GM12878 (cell line): ENCODE measurements around the gene TUBGCP3. TPM values are rescaled to one million over a fixed set of nuclear protein-coding genes. Genes with fewer than 3 reads are reported as not detected.
"Not testable (repeated sequence)": the region's sequence is repeated elsewhere in the genome, so short reads cannot be mapped to it uniquely, and the experiment has no call there.

Experiments used
- ATAC-seq: fragments of 200-7000 bp; cut with Tn5 transposase; 3 replicates; pipeline ENCODE4 v1.9.1; 2020; ENCODE audit warnings: mild to moderate bottlenecking, moderate library complexity
- BruUV-seq: library from RNA; stranded (reverse); fragments of 400-500 nt; replicated peaks from 2 replicates; lab custom pipeline; 2021; lab: Mats Ljungman, UMichigan
- CTCF ChIA-PET: fragments of 300-600 bp; sonication (Branson Sonifier 250); formaldehyde crosslinking; extraction: SDS; loops from one replicate; lab custom pipeline; 2021; ENCODE audit warnings: inconsistent platforms; lab: Yijun Ruan, JAX
- POLR2A ChIA-PET: fragments of 350-600 bp; formaldehyde crosslinking; extraction: SDS; loops from one replicate; lab custom pipeline; 2021; ENCODE audit warnings: inconsistent platforms; lab: Charles Lee
- RAD21 ChIA-PET: fragments of 300-600 bp; sonication (Branson Sonifier 250); formaldehyde crosslinking; loops from one replicate; lab custom pipeline; 2023; ENCODE audit warnings: antibody characterized with exemption; ENCODE audit not compliant: unreplicated experiment; lab: Charles Lee
- SMC1A ChIA-PET: fragments of 300-600 bp; sonication (Branson Sonifier 250); formaldehyde crosslinking; loops from one replicate; lab custom pipeline; 2023; ENCODE audit not compliant: unreplicated experiment, uncharacterized antibody; lab: Charles Lee
- DNase-seq: peaks from one replicate; pipeline ENCODE4 v3.0.0-alpha.2; 2011; ENCODE audit warnings: low read depth, low spot score
- FAIRE-seq: peaks from 3 replicates; lab custom pipeline; 2011; peaks lifted over from hg19 to GRCh38; lab: Jason Lieb, UNC
- H2AFZ ChIP-seq: 2 replicates; pipeline ENCODE4 v1.6.0; 2011; ENCODE audit warnings: low read depth, low read length, control low read depth; ENCODE audit not compliant: control insufficient read depth
- H3K27ac ChIP-seq: 2 replicates; pipeline ENCODE4 v1.5.1; 2011; ENCODE audit warnings: control low read depth; ENCODE audit not compliant: control insufficient read depth, insufficient read depth
- H3K27me3 ChIP-seq, 2 experiments: replicated peaks in 1 of 2; 2 replicates each; pipeline versions ENCODE4 v1.6.0 to v1.6.1; 2011; ENCODE audit warnings: low read length in 1 of 2; ENCODE audit not compliant: control insufficient read depth in 2 of 2, insufficient read depth in 2 of 2
- H3K36me3 ChIP-seq, 2 experiments: 2 replicates each; pipeline ENCODE4 v1.5.1; 2011; ENCODE audit warnings: low read length in 1 of 2; ENCODE audit not compliant: control insufficient read depth in 2 of 2, insufficient read depth in 2 of 2
- H3K4me1 ChIP-seq: 2 replicates; pipeline ENCODE4 v1.6.1; 2011; ENCODE audit warnings: mild to moderate bottlenecking, low read length, moderate library complexity, mixed read lengths; ENCODE audit not compliant: control insufficient read depth, insufficient read depth
- H3K4me2 ChIP-seq: 2 replicates; pipeline ENCODE4 v1.6.0; 2011; ENCODE audit warnings: control low read depth; ENCODE audit not compliant: control insufficient read depth, insufficient read depth
- H3K4me3 ChIP-seq: fragments of 200-600 bp; sonication (generic); 2 replicates; pipeline ENCODE4 v1.5.1; 2016
- H3K79me2 ChIP-seq: 2 replicates; pipeline ENCODE4 v1.6.0; 2011; ENCODE audit warnings: low read length; ENCODE audit not compliant: control insufficient read depth, insufficient read depth
- H3K9ac ChIP-seq: 2 replicates; pipeline ENCODE4 v1.8.0; 2011; ENCODE audit warnings: low read length, control low read depth, mixed read lengths; ENCODE audit not compliant: control insufficient read depth, insufficient read depth
- H3K9me3 ChIP-seq: replicated peaks from 3 replicates; pipeline ENCODE4 v1.5.1; 2011; ENCODE audit warnings: mild to moderate bottlenecking, low read length; ENCODE audit not compliant: control insufficient read depth, insufficient read depth
- H4K20me1 ChIP-seq: 2 replicates; pipeline ENCODE4 v1.6.0; 2011; ENCODE audit not compliant: control insufficient read depth, insufficient read depth
- CBX5 ChIP-seq: sonication (generic); IDR thresholded peaks from 2 replicates; pipeline ENCODE4 v1.6.1; 2016; ENCODE audit warnings: low read depth, moderate library complexity, mild to moderate bottlenecking, inconsistent platforms
- ETV6 ChIP-seq, 2 experiments: fragments of 450-650 bp in 1 of 2; IDR thresholded peaks in 1 of 2; conservative IDR thresholded peaks in 1 of 2; 2 replicates each; pipeline ENCODE4 v1.6.1; 2014; ENCODE audit warnings: antibody characterized with exemption in 1 of 2, borderline replicate concordance in 1 of 2, low read depth in 1 of 2, mild to moderate bottlenecking in 1 of 2, moderate library complexity in 1 of 2
- FOS ChIP-seq: IDR thresholded peaks from 3 replicates; pipeline ENCODE4 v1.6.1; 2011; ENCODE audit warnings: borderline replicate concordance; ENCODE audit not compliant: insufficient read length; ENCODE audit errors: extremely low read depth
- NFYB ChIP-seq: IDR thresholded peaks from 2 replicates; pipeline ENCODE4 v1.6.1; 2011; ENCODE audit warnings: low read depth, mild to moderate bottlenecking, low read length, improper control_type of control experiment, moderate library complexity; ENCODE audit not compliant: insufficient read depth
- POLR2AphosphoS5 ChIP-seq: IDR thresholded peaks from 2 replicates; pipeline ENCODE4 v1.6.1; 2011; ENCODE audit warnings: mild to moderate bottlenecking, low read length, inconsistent platforms
- WGBS: methylation state at CpG from one replicate; pipeline ENCODE4 v1.1.6; 2016; ENCODE audit warnings: low lambda C conversion rate; ENCODE audit not compliant: insufficient replicate concordance, insufficient coverage; ENCODE audit errors: missing lambda C conversion rate; 5-methylcytosine and 5-hydroxymethylcytosine counted together
- in situ Hi-C: fragments of 300-500 bp; cut with MboI; formaldehyde crosslinking; loops from 9 replicates; pipeline ENCODE4 v1.14.3; 2018; ENCODE audit warnings: mixed read lengths
- intact Hi-C: fragments of 100-400 bp; cut with micrococcal nuclease; formaldehyde crosslinking; loops from one replicate; pipeline ENCODE4 v1.14.2; 2022; ENCODE audit not compliant: unreplicated experiment
- polyA plus RNA-seq, 11 experiments: library from polyadenylated mRNA; depleted of rRNA in 4 of 11; unstranded in 6 of 11; stranded (reverse) in 5 of 11; fragments of >200 nt; fragmentation: Nextera tagmentation in 4 of 11; fragmentation: Illumina TruSeq in 1 of 11; extraction: Ambion mirVana in 4 of 11; extraction: Trizol in 1 of 11; gene quantifications; 1 replicate in 1 of 11; 2 replicates in 10 of 11; pipeline versions ENCODE4 v1.2.1 to v1.2.3, GENCODE V29; 2011 to 2016; ENCODE audit warnings: inconsistent platforms in 2 of 11, missing spikeins in 2 of 11, low read depth in 1 of 11
- total RNA-seq, 4 experiments: library from RNA; depleted of rRNA in 3 of 4; stranded (reverse); fragments of >200 nt in 3 of 4; fragmentation: Illumina TruSeq in 1 of 4; extraction: Trizol in 1 of 4; gene quantifications; 2 replicates each; pipeline versions ENCODE4 v1.2.1 to v1.2.3, GENCODE V29; 2013 to 2021
- TF ChIP-seq, protein P1 (sequence below): fragments of 450-650 bp; IDR thresholded peaks from 2 replicates; pipeline ENCODE4 v1.6.1; 2018; ENCODE audit warnings: borderline replicate concordance, mild to moderate bottlenecking; ENCODE audit not compliant: partially characterized antibody
- TF ChIP-seq, protein P2 (sequence below): fragments of 450-650 bp; formaldehyde crosslinking; IDR thresholded peaks from 2 replicates; pipeline ENCODE4 v1.4.0; 2022; ENCODE audit warnings: mild to moderate bottlenecking, moderate library complexity

Gene TUBGCP3
- total and polyA plus RNA-seq, 10 of the 15 experiments (the other 5 are each of a cell fraction or from before 2014, with no cell fraction given), result 4.0 to 34.0 (median 22.6) TPM

DNA sequence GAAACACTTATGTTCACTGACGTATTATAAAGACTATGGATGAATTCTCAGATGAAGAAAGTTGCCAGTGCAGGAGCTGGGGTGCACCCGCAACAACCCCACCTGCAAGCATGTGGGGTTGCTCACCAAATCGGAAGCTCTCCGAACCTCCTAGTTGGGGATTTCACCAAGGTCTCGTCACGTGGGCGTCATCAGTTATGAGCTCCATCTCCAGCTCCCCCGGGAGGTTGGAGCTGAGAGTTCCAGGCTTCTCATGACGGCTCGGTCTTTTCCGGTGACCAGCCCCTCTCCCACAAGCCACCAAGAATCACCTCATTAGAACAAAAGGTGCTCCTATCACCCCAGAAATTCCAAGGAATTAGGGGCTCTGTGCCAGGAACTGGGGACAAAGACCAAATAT, 46.1 kb upstream of the TUBGCP3 start:
- DNase-seq (no peak), FAIRE-seq (no peak), ATAC-seq (no peak)
- Histone ChIP-seq H3K4me1 (no peaks in the 10 kb centered on the region), H2AFZ (no peak overlapping the region), H3K79me2 (no peaks in the 10 kb centered on the region), H3K4me2 (no peak overlapping the region), H3K27ac (no peak overlapping the region), H4K20me1 (no peaks in the 10 kb centered on the region), H3K9me3 (no peaks in the 10 kb centered on the region), H3K9ac (no peak overlapping the region), H3K36me3 (no peaks in the 10 kb centered on the region), H3K4me3 (no peak overlapping the region), H3K27me3 (peaks cover 0 to 4% of the 10 kb centered on the region in 2 experiments; a peak in 2 of 4 replicates)
- ChIA-PET CTCF (interaction anchor here (0.9 to 1.2 kb wide), 2 partner anchors 241 to 242 kb away, joined by 3 read pairs; no protein-coding TSS in a partner anchor), POLR2A (no interaction called here), RAD21 (no interaction called here), SMC1A (interaction anchor here (1.1 kb wide), 1 partner anchor 240 kb away, joined by 3 read pairs; no protein-coding TSS in a partner anchor)
- in situ Hi-C loops, result no loop called here
- no TSS peak for BruUV-seq
- WGBS, result 48% methylated on average over 11 of the region's 11 CpGs
- no peak for TF ChIP-seq NFYB
- no peak for TF ChIP-seq ETV6 (conservative IDR thresholded peaks at IDR 0.05 in 1 of 2, IDR thresholded peaks at IDR 0.05 in 1 of 2; ENCODE audit: borderline replicate concordance in 1 of 2, low read depth in 1 of 2)
- no peak for TF ChIP-seq FOS
- TF ChIP-seq, protein P1, sequence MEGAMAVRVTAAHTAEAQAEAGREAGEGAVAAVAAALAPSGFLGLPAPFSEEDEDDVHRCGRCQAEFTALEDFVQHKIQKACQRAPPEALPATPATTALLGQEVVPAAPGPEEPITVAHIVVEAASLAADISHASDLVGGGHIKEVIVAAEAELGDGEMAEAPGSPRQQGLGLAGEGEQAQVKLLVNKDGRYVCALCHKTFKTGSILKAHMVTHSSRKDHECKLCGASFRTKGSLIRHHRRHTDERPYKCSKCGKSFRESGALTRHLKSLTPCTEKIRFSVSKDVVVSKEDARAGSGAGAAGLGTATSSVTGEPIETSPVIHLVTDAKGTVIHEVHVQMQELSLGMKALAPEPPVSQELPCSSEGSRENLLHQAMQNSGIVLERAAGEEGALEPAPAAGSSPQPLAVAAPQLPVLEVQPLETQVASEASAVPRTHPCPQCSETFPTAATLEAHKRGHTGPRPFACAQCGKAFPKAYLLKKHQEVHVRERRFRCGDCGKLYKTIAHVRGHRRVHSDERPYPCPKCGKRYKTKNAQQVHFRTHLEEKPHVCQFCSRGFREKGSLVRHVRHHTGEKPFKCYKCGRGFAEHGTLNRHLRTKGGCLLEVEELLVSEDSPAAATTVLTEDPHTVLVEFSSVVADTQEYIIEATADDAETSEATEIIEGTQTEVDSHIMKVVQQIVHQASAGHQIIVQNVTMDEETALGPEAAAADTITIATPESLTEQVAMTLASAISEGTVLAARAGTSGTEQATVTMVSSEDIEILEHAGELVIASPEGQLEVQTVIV, result no peak
- TF ChIP-seq POLR2AphosphoS5, result no peak
- TF ChIP-seq CBX5, result no peak
- TF ChIP-seq, protein P2, sequence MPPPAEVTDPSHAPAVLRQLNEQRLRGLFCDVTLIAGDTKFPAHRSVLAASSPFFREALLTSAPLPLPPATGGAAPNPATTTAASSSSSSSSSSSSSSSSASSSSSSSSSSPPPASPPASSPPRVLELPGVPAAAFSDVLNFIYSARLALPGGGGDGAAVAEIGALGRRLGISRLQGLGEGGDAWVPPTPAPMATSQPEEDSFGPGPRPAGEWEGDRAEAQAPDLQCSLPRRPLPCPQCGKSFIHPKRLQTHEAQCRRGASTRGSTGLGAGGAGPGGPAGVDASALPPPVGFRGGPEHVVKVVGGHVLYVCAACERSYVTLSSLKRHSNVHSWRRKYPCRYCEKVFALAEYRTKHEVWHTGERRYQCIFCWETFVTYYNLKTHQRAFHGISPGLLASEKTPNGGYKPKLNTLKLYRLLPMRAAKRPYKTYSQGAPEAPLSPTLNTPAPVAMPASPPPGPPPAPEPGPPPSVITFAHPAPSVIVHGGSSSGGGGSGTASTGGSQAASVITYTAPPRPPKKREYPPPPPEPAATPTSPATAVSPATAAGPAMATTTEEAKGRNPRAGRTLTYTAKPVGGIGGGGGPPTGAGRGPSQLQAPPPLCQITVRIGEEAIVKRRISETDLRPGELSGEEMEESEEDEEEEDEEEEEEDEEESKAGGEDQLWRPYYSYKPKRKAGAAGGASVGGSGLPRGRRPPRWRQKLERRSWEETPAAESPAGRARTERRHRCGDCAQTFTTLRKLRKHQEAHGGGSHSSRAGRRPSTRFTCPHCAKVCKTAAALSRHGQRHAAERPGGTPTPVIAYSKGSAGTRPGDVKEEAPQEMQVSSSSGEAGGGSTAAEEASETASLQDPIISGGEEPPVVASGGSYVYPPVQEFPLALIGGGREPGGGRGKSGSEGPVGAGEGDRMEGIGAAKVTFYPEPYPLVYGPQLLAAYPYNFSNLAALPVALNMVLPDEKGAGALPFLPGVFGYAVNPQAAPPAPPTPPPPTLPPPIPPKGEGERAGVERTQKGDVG, result no peak
- intact Hi-C loops, result no loop called here

DNA sequence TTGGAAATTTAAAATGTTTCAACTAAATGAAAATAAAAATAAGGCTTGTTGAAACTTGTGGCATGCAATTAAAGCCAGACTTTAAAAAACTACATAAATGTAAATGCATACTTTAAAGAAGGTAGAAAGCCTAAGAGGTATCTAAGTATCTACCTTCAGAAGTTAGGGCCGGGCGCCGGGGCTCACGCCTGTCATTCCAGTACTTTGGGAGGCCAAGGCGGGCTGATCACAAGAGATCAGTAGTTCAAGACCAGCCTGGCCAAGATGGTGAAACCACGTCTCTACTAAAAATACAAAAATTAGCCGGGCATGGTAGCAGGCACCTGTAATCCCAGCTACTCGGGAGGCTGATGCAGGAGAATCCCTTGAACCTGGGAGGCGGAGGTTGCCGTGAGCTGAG, 42.3 kb upstream of the TUBGCP3 start:
- H4K20me1 ChIP-seq, BruUV-seq, H3K27me3 ChIP-seq, intact Hi-C loops, H3K27ac ChIP-seq, H3K79me2 ChIP-seq, in situ Hi-C loops, H3K4me3 ChIP-seq, H3K9me3 ChIP-seq, DNase-seq, FAIRE-seq, H3K36me3 ChIP-seq, H2AFZ ChIP-seq, H3K4me2 ChIP-seq, RAD21 ChIA-PET, SMC1A ChIA-PET, H3K4me1 ChIP-seq, H3K9ac ChIP-seq, POLR2A ChIA-PET, ATAC-seq: not testable (repeated sequence)
- CTCF ChIA-PET, result interaction anchor here (1.0 to 2.7 kb wide), 2 partner anchors 11 to 244 kb away, joined by 3 to 11 read pairs; no protein-coding TSS in a partner anchor
- 53% methylated on average over 10 of the region's 10 CpGs for WGBS
